ENCODE data around the gene CELA2A.

The CELA2A gene

GRCh38 chr1:15508700-15509487 lies 52.4 kb downstream of the CELA2A start:
- no peaks in the 10 kb centered on the region for H4K20me1 ChIP-seq (ENCODE audit: insufficient read depth, low read length, poor library complexity, severe bottlenecking)
- TF ChIP-seq EZH2phosphoT487 (IDR thresholded peaks at IDR 0.05; ENCODE audit: borderline replicate concordance) = no peak
- TF ChIP-seq CTCF (conservative IDR thresholded peaks at IDR 0.05; ENCODE audit: low read length) = no peak
- no peak overlapping the region for H2AFZ ChIP-seq (ENCODE audit: low read length)
- H3K9me3 ChIP-seq (ENCODE audit: insufficient read depth, low read depth, low read length) = no peaks in the 10 kb centered on the region
- H3K9ac ChIP-seq (ENCODE audit: low read depth, low read length, poor library complexity, severe bottlenecking) = no peak overlapping the region
- H3K27me3 ChIP-seq (ENCODE audit: insufficient read depth, low read length, poor library complexity, severe bottlenecking) = no peaks in the 10 kb centered on the region
- no peaks in the 10 kb centered on the region for H3K4me1 ChIP-seq (ENCODE audit: insufficient read depth, low read length, poor library complexity, severe bottlenecking)
- no peaks in the 10 kb centered on the region for H3F3A ChIP-seq (ENCODE audit: low read depth)
- H3K4me2 ChIP-seq (ENCODE audit: low read depth, low read length, poor library complexity, severe bottlenecking) = no peak overlapping the region
- H3K36me3 ChIP-seq (ENCODE audit: insufficient read depth, low read length) = peaks cover 5% of the 10 kb centered on the region; the same call in 1 of the 2 replicates
- H3K4me3 ChIP-seq (ENCODE audit: low read length, poor library complexity, severe bottlenecking) = no peak overlapping the region
- H3K9me2 ChIP-seq (replicated peaks; ENCODE audit: low read depth, low read length) = no peaks in the 10 kb centered on the region
- H3K79me2 ChIP-seq (ENCODE audit: insufficient read depth, low read length) = no peaks in the 10 kb centered on the region

DNA sequence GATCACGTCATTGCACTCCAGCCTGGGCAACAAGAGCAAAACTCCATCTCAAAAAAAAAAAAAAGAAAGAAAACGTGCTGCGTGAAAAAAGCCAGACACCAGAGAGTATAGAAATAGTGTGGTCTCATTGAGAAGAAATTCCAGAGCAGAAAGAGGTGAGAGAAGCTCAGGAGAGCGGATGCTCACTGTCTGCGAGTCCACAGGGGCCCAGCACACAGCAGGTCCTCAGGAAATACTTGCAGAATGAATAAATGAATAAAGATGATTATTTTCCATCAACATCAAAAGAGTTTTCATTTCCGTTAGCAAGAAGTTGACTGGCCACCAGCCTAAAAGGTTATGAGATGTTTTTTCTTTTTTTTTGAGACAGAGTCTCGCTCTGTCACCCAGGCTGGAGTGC lies 53.1 kb downstream of the CELA2A start:
- TF ChIP-seq EZH2phosphoT487 (IDR thresholded peaks at IDR 0.05; ENCODE audit: borderline replicate concordance) (no peak), CTCF (conservative IDR thresholded peaks at IDR 0.05; ENCODE audit: low read length) (no peak)
- Histone ChIP-seq H3K9ac (ENCODE audit: low read depth, low read length, poor library complexity, severe bottlenecking) (no peak overlapping the region), H3K9me2 (replicated peaks; ENCODE audit: low read depth, low read length) (no peaks in the 10 kb centered on the region), H2AFZ (ENCODE audit: low read length) (no peak overlapping the region), H3K4me1 (ENCODE audit: insufficient read depth, low read length, poor library complexity, severe bottlenecking) (no peaks in the 10 kb centered on the region), H3F3A (ENCODE audit: low read depth) (no peaks in the 10 kb centered on the region), H3K9me3 (ENCODE audit: insufficient read depth, low read depth, low read length) (no peaks in the 10 kb centered on the region), H4K20me1 (ENCODE audit: insufficient read depth, low read length, poor library complexity, severe bottlenecking) (no peaks in the 10 kb centered on the region), H3K4me2 (ENCODE audit: low read depth, low read length, poor library complexity, severe bottlenecking) (no peak overlapping the region), H3K79me2 (ENCODE audit: insufficient read depth, low read length) (no peaks in the 10 kb centered on the region), H3K27me3 (ENCODE audit: insufficient read depth, low read length, poor library complexity, severe bottlenecking) (no peaks in the 10 kb centered on the region), H3K4me3 (ENCODE audit: low read length, poor library complexity, severe bottlenecking) (no peak overlapping the region), H3K36me3 (ENCODE audit: insufficient read depth, low read length) (peaks cover 5% of the 10 kb centered on the region; the same call in 1 of the 2 replicates)

- Histone ChIP-seq H3K4me3 (ENCODE audit: low read length, poor library complexity, severe bottlenecking) (no peak overlapping the region), H3K9me2 (replicated peaks; ENCODE audit: low read depth, low read length) (no peaks in the 10 kb centered on the region), H3K36me3 (ENCODE audit: insufficient read depth, low read length) (peaks cover 5% of the 10 kb centered on the region; the same call in 1 of the 2 replicates), H3K9me3 (ENCODE audit: insufficient read depth, low read depth, low read length) (no peaks in the 10 kb centered on the region), H3F3A (ENCODE audit: low read depth) (no peaks in the 10 kb centered on the region), H3K4me2 (ENCODE audit: low read depth, low read length, poor library complexity, severe bottlenecking) (no peak overlapping the region), H3K27me3 (ENCODE audit: insufficient read depth, low read length, poor library complexity, severe bottlenecking) (no peaks in the 10 kb centered on the region), H2AFZ (ENCODE audit: low read length) (no peak overlapping the region), H3K4me1 (ENCODE audit: insufficient read depth, low read length, poor library complexity, severe bottlenecking) (peaks cover 5% of the 10 kb centered on the region), H3K9ac (ENCODE audit: low read depth, low read length, poor library complexity, severe bottlenecking) (no peak overlapping the region), H4K20me1 (ENCODE audit: insufficient read depth, low read length, poor library complexity, severe bottlenecking) (no peaks in the 10 kb centered on the region), H3K79me2 (ENCODE audit: insufficient read depth, low read length) (no peaks in the 10 kb centered on the region)
- TF ChIP-seq CTCF (conservative IDR thresholded peaks at IDR 0.05; ENCODE audit: low read length) (no peak), EZH2phosphoT487 (IDR thresholded peaks at IDR 0.05; ENCODE audit: borderline replicate concordance) (no peak)
Observed at GRCh38 chr1:15510611-15511405, 54.3 kb downstream of the CELA2A start.
